GM19239 (cell line): Measurements from ENCODE around the gene PLA2G2A.

Experiments used
- DNase-seq: peaks from one replicate; pipeline ENCODE4 v3.0.0; 2011; ENCODE audit warnings: low spot score; ENCODE audit not compliant: insufficient read length
- FAIRE-seq: peaks from 2 replicates; lab custom pipeline; 2011; peaks lifted over from hg19 to GRCh38; lab: Jason Lieb, UNC

Gene PLA2G2A

DNA sequence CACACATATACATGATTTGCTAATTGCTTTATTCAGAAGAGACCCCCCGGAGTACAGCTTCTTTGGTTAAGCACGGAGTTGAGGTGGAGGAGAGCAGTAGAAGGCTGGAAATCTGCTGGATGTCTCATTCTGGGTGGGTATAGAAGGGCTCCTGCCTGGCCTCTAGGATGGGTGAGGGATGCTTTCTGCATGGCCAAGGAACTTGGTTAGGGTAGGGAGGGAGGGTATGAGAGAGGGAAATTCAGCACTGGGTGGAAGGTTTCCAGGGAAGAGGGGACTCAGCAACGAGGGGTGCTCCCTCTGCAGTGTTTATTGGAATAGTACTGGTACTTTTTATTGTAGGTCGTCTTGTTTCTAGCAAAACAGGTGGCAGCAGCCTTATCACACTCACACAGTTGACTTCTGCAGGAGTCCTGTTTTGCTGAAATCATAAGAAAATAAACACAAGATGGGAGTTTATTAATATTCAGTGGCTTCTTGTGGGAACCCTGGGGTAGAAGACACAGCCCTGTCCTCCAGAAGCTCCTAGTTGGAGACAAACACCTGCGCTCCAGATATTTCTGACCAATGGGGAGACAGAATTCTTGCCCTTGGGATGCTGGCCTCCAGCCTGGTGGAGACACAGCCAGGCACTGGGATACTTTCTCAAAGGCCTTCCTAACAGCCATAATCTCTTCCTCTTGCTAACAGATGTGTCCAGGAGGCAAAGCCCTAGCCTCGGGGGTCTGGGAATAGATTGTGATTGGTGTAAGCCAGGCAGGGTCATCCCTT, 3.8 kb downstream of the PLA2G2A start:
- FAIRE-seq (no peak), DNase-seq (no peak)

GRCh38 chr1:19974822-19975416, 4.5 kb downstream of the PLA2G2A start:
- FAIRE-seq (no peak), DNase-seq (no peak)

DNA sequence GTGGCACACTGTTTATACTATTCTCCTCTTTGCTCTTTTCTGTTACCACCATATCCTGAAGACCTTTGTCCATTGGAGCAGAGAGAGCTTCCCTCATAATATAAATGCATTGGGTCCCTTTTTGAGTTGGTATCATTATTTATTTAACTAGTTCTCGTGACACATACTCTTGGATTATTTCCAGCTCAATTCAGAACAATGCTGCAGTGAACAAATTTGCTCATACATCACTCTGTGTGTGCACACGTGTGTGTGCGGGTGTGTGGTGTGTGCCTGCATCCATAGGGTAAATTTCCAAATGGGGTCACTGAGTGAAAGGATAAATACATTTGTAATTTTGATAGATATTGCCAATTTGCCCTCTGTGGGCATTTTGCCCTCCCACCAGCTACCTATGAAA, 5.8 kb downstream of the PLA2G2A start:
- DNase-seq (no peak), FAIRE-seq (no peak)

GRCh38 chr1:19971664-19972063, 7.8 kb downstream of the PLA2G2A start:
- DNase-seq, result no peak

GRCh38 chr1:19969898-19970660, 9.3 kb downstream of the PLA2G2A start:
- DNase-seq (no peak), FAIRE-seq (no peak)

More at GRCh38 chr1:19971664-19972063, 7.8 kb downstream of the PLA2G2A start:
- FAIRE-seq, result no peak

- no peak for FAIRE-seq
- DNase-seq, result no peak
These were observed 11.6 kb downstream of the PLA2G2A start for GRCh38 chr1:19967808-19968207.

GRCh38 chr1:19964542-19964941, 14.9 kb downstream of the PLA2G2A start:
- DNase-seq (no peak), FAIRE-seq (no peak)

- DNase-seq (no peak), FAIRE-seq (no peak)
These were observed 15.8 kb downstream of the PLA2G2A start for GRCh38 chr1:19963636-19964035.

- no peak for FAIRE-seq
- DNase-seq, result no peak
These were observed 18.8 kb downstream of the PLA2G2A start for GRCh38 chr1:19960591-19960990.

GRCh38 chr1:19957779-19958178, 21.6 kb downstream of the PLA2G2A start:
- DNase-seq (no peak), FAIRE-seq (no peak)

GRCh38 chr1:19955534-19956170, 23.8 kb downstream of the PLA2G2A start:
- DNase-seq, result no peak

GRCh38 chr1:19954059-19954458, 25.4 kb downstream of the PLA2G2A start:
- FAIRE-seq (no peak), DNase-seq (no peak)

More at GRCh38 chr1:19955534-19956170, 23.8 kb downstream of the PLA2G2A start:
- no peak for FAIRE-seq

GRCh38 chr1:19949016-19949415, 30.4 kb downstream of the PLA2G2A start:
- DNase-seq (no peak), FAIRE-seq (no peak)

GRCh38 chr1:19946971-19947370, 32.4 kb downstream of the PLA2G2A start:
- FAIRE-seq (no peak), DNase-seq (no peak)

DNA sequence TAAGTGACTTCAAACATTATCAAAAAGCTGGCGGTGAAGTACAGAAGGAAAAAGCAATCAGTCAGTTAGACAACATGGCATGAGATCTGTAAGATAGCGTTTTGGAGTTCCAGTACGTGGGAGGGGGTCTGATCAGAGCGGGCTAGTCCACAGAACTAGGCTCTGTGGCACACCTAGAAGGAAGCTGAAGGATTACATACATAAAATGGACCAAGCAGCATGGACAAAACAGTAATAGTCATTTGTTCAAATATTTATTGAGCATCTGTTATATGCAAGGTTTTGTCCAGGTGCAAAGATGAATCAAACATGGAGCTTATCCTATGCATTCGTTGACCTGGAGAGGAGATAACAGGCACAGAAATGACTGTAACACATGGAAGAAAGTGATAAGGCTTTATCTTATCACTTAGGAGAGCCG, 33.1 kb downstream of the PLA2G2A start:
- no peak for FAIRE-seq

GRCh38 chr1:19945914-19946313, 33.5 kb downstream of the PLA2G2A start:
- DNase-seq, result no peak
- FAIRE-seq, result no peak

More for the DNA sequence above, 33.1 kb downstream of the PLA2G2A start:
- DNase-seq, result no peak

DNA sequence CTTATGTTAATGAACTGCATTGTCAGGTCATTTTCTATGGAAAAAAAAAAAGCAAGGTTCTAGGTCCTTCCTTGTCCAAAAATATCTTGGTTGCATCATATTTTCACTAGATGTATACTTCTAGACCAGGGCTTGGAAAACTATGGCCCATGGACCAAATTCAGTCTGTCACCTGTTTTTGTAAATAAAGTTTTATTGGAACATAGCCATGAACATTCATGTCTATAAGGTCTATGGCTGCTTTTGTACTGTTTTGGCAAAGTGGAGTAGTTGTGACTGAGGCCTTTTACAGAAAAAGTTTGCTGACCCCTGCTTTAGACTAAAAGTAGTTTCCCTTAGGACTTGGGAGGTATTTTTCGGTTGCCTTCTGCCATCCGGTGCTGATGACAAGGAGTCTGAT, 36.8 kb downstream of the PLA2G2A start:
- no peak for FAIRE-seq
- no peak for DNase-seq

GRCh38 chr1:19942088-19942487, 37.3 kb downstream of the PLA2G2A start:
- FAIRE-seq (no peak), DNase-seq (no peak)

GRCh38 chr1:19941206-19941568, 38.2 kb downstream of the PLA2G2A start:
- DNase-seq, result no peak
- FAIRE-seq, result no peak

- FAIRE-seq (no peak), DNase-seq (no peak)
These were observed 38.8 kb downstream of the PLA2G2A start for GRCh38 chr1:19940486-19941205.
